Measurements from ENCODE around the gene ENPEP. TPM values are rescaled to one million over a fixed set of nuclear protein-coding genes. Genes with fewer than 3 reads are reported as not detected.
"Not testable (repeated sequence)": the region's sequence is repeated elsewhere in the genome, so short reads cannot be mapped to it uniquely, and the experiment has no call there.

Gene ENPEP
- total RNA-seq, 4 donors from 2014 or later: 3.7 to 6.3 (median 4.2) TPM

DNA sequence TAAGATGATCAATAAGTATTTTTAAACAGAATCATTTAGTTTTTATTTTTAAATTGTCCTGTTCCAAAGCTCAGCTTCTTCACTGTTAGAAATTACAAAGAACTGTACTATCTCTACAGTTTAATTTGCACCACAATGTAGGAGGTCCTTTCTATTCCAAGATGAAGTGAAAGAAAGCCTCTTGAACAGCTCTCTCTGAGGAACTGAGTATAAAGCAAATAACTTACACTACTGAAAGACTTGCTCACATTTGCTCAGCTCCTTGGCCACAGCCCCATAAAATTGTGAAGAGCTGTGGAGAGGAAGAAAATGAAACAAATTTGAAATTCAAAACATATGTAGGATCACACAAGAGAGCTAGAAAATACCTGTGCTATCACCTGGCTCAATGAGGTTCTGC, 68.6 kb downstream of the ENPEP start:
- no peaks in the 10 kb centered on the region for H3K9me3 ChIP-seq
- TF ChIP-seq EP300 (IDR thresholded peaks at IDR 0.05) (no peak), POLR2A (IDR thresholded peaks at IDR 0.05) (no peak)
- TF ChIP-seq, protein P1, sequence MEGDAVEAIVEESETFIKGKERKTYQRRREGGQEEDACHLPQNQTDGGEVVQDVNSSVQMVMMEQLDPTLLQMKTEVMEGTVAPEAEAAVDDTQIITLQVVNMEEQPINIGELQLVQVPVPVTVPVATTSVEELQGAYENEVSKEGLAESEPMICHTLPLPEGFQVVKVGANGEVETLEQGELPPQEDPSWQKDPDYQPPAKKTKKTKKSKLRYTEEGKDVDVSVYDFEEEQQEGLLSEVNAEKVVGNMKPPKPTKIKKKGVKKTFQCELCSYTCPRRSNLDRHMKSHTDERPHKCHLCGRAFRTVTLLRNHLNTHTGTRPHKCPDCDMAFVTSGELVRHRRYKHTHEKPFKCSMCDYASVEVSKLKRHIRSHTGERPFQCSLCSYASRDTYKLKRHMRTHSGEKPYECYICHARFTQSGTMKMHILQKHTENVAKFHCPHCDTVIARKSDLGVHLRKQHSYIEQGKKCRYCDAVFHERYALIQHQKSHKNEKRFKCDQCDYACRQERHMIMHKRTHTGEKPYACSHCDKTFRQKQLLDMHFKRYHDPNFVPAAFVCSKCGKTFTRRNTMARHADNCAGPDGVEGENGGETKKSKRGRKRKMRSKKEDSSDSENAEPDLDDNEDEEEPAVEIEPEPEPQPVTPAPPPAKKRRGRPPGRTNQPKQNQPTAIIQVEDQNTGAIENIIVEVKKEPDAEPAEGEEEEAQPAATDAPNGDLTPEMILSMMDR (IDR thresholded peaks at IDR 0.05): no peak
- H3K4me3 ChIP-seq: no peak overlapping the region
- no peaks in the 10 kb centered on the region for H3K4me1 ChIP-seq
- DNase-seq (ENCODE audit: low spot score in 2 of 2): no peak
- H3K27me3 ChIP-seq: no peaks in the 10 kb centered on the region
- H3K36me3 ChIP-seq: no peaks in the 10 kb centered on the region
- H3K27ac ChIP-seq: no peak overlapping the region

DNA sequence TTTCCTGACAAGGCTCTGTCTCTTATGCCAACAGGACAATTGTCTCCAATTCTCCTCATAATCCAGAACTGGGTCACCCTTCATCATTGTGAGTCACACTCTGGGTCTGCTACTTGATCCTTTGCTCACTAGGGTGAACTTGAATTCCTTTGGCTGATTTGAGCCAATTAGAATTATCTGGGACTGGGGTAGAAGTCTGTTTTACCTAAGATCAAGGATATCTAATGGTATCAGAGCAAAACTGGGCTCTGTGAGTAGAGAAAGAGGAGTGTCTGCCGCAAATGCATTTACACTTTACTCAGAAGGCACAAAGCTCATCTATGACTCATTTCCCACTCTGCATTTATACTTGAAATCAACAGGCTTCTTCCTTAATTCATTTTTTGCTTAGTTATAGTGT, 74.3 kb downstream of the ENPEP start:
- DNase-seq (ENCODE audit: low spot score in 2 of 2): no peak
- H3K9me3 ChIP-seq: no peaks in the 10 kb centered on the region
- TF ChIP-seq, protein P1 (IDR thresholded peaks at IDR 0.05): no peak
- TF ChIP-seq EP300 (IDR thresholded peaks at IDR 0.05) (no peak), POLR2A (IDR thresholded peaks at IDR 0.05) (no peak)
- no peak overlapping the region for H3K4me3 ChIP-seq
- no peaks in the 10 kb centered on the region for H3K27me3 ChIP-seq
- no peak overlapping the region for H3K27ac ChIP-seq
- no peaks in the 10 kb centered on the region for H3K4me1 ChIP-seq
- no peaks in the 10 kb centered on the region for H3K36me3 ChIP-seq
- 90 to 94% methylated on average over 1 of the region's 1 CpG for WGBS, 2 donors

DNA sequence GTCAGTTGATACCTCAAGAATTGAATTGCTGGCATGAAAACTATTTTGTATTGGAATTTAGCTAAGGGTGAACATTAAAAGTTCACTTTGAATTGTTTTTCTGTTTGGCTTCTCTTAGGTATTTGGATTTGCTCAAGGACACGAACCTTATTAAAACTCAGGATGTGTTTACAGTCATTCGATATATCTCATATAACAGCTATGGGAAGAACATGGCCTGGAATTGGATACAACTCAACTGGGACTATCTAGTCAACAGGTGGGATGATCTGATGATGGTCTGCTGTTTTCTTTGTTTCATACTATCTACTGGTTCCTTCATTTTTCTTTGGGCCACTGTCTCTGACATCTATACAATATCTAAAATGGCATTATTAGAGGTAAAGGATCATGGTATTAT, 77.2 kb downstream of the ENPEP start:
- H3K27ac ChIP-seq: no peak overlapping the region
- no peaks in the 10 kb centered on the region for H3K27me3 ChIP-seq
- no peaks in the 10 kb centered on the region for H3K4me1 ChIP-seq
- no peaks in the 10 kb centered on the region for H3K9me3 ChIP-seq
- DNase-seq (ENCODE audit: low spot score in 2 of 2): no peak
- no peak overlapping the region for H3K4me3 ChIP-seq
- WGBS, 2 donors: 76 to 81% methylated on average over 2 of the region's 2 CpGs
- H3K36me3 ChIP-seq: no peaks in the 10 kb centered on the region
- no peak for TF ChIP-seq POLR2A (IDR thresholded peaks at IDR 0.05)
- TF ChIP-seq, protein P1 (IDR thresholded peaks at IDR 0.05): no peak
- no peak for TF ChIP-seq EP300 (IDR thresholded peaks at IDR 0.05)

DNA sequence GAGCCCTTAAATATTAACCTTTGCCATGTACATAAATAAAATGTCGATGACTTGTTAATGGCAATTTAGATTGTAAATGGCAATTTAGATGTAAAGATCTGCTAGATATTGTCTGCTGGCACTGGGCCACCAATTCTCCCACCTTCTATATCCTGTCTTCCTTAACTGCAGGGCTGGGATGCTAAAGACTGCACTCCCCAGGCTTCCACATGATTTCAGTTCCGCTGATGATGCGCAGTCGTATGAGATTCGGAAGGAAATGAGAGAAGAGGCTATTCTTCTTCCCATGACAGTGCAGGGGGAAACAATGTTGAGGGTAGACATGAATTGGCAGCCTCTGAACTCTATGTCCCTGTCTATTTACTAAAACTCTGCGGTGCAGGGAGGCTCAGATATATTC, 91.3 kb downstream of the ENPEP start:
- Histone ChIP-seq H3K36me3 (no peaks in the 10 kb centered on the region), H3K9me3 (no peaks in the 10 kb centered on the region), H3K4me3 (no peak overlapping the region), H3K27me3 (no peaks in the 10 kb centered on the region), H3K4me1 (no peaks in the 10 kb centered on the region), H3K27ac (no peak overlapping the region)
- DNase-seq (ENCODE audit: low spot score in 2 of 2): no peak
- TF ChIP-seq, protein P1 (IDR thresholded peaks at IDR 0.05): no peak
- TF ChIP-seq EP300 (IDR thresholded peaks at IDR 0.05): no peak
- 75 to 85% methylated on average over 6 of the region's 6 CpGs for WGBS, 2 donors

DNA sequence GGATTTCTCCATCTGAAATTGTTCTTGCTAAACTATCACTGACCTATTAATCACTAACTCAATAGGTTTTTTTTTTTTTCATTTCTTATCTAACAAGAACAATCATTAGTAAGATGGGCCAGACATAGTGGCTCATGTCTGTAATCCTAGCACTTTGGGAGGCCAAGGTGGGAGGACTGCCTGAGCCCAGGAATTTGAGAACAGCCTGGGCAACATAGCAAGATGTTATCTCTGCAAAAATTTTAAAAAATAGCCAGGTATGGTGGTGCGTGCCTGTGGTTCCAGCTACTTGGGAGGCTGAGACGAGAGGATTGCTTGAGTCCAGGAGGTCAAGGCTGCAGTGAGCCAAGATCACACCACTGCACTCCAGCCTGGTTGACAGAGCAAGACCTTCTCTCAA, 100.7 kb downstream of the ENPEP start:
- 92 to 100% methylated on average over 2 of the region's 2 CpGs for WGBS, 2 donors
- H3K4me3 ChIP-seq; DNase-seq (ENCODE audit: low spot score in 2 of 2); H3K27me3 ChIP-seq; H3K9me3 ChIP-seq; H3K36me3 ChIP-seq; H3K4me1 ChIP-seq; H3K27ac ChIP-seq: not testable (repeated sequence)

DNA sequence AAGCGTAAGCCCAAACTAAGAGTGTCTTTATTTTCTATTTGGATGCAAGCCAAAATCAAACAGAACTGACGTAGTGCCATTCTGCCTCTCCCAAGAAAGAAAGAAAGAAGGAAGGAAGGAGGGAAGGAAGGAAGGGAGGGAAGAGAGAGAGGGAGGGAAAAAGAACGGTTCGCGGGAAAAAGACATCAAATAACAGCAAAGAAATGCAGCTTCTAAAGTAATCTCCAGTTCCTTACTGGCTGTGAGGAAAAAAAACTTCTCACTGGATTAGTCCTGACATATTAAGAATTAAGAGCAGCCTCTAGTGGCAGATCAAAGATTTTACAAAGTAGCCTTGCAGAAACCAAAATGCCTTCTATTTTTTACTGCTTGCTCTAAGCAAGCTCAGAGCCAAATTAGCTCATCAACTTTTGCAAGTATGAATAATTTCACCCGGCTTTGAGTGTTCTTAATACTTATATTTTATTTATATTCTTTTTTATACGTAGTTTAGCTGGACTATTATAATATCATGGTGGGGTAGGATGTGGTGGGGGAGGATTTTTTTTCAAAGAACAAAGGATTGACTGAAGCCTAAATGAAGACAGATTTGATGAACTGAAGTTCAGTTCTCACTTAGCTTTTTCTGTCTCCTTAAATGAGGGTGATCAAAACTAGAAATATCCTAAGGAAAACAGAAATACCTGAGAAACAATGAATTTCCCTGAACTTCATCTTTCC, 110.3 kb downstream of the ENPEP start:
- Histone ChIP-seq H3K27me3 (no peaks in the 10 kb centered on the region), H3K4me3 (peak overlapping the region in 1 of 4 donors; percentile 29), H3K4me1 (peaks cover 0 to 6% (median 0%) of the 10 kb centered on the region in 4 donors), H3K36me3 (no peaks in the 10 kb centered on the region), H3K27ac (no peak overlapping the region), H3K9me3 (no peaks in the 10 kb centered on the region)
- no peak for DNase-seq (ENCODE audit: low spot score in 2 of 2)
- WGBS, 2 donors: 9 to 11% methylated on average over 7 of the region's 7 CpGs
- no peak for TF ChIP-seq EP300 (IDR thresholded peaks at IDR 0.05)
- TF ChIP-seq, protein P1 (IDR thresholded peaks at IDR 0.05): peak in 4 of 5 experiments; percentile 13 to 39 (median 30)

Measured in tibial nerve (tissue), 4 donors.